Measurements from ENCODE around the gene KIF21B.

KIF21B gene, protein sequence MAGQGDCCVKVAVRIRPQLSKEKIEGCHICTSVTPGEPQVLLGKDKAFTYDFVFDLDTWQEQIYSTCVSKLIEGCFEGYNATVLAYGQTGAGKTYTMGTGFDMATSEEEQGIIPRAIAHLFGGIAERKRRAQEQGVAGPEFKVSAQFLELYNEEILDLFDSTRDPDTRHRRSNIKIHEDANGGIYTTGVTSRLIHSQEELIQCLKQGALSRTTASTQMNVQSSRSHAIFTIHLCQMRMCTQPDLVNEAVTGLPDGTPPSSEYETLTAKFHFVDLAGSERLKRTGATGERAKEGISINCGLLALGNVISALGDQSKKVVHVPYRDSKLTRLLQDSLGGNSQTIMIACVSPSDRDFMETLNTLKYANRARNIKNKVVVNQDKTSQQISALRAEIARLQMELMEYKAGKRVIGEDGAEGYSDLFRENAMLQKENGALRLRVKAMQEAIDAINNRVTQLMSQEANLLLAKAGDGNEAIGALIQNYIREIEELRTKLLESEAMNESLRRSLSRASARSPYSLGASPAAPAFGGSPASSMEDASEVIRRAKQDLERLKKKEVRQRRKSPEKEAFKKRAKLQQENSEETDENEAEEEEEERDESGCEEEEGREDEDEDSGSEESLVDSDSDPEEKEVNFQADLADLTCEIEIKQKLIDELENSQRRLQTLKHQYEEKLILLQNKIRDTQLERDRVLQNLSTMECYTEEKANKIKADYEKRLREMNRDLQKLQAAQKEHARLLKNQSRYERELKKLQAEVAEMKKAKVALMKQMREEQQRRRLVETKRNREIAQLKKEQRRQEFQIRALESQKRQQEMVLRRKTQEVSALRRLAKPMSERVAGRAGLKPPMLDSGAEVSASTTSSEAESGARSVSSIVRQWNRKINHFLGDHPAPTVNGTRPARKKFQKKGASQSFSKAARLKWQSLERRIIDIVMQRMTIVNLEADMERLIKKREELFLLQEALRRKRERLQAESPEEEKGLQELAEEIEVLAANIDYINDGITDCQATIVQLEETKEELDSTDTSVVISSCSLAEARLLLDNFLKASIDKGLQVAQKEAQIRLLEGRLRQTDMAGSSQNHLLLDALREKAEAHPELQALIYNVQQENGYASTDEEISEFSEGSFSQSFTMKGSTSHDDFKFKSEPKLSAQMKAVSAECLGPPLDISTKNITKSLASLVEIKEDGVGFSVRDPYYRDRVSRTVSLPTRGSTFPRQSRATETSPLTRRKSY (N-terminal part only)

DNA sequence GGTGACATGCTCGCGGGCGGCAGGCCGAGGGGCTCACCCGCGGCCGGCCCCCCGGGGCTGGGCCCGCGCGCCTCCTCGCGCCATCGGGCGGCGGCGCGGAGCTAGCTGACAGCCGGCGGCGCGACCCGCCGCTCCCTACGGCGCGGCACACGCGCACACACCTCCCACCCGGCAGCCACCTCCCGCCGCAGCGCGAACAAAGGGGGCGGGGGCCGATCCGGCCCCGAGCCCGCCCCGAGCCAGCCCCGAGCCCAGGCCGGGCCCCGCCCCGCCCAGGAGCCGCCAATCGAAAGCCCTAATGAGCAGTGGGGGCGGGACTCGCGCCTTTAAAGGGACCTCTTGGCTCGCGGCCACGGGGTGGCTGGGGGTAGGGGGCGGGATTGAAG is at the start of gene KIF21B:
KIF21B (minus strand) TSS at position 198 of the 386 bp plus-strand sequence. CDS start 331 bp downstream, outside the sequence.
- peak; percentile 35 for DNase-seq (ENCODE audit: low read depth, low spot score)
- in situ Hi-C loops (cut with HindIII; ENCODE audit: low sequenced_read_pairs) = no loop called here
- H3K4me3 ChIP-seq (ENCODE audit: low read depth, low read length) = peak within 1 kb of the TSS; percentile 39
- TF ChIP-seq, protein P1, sequence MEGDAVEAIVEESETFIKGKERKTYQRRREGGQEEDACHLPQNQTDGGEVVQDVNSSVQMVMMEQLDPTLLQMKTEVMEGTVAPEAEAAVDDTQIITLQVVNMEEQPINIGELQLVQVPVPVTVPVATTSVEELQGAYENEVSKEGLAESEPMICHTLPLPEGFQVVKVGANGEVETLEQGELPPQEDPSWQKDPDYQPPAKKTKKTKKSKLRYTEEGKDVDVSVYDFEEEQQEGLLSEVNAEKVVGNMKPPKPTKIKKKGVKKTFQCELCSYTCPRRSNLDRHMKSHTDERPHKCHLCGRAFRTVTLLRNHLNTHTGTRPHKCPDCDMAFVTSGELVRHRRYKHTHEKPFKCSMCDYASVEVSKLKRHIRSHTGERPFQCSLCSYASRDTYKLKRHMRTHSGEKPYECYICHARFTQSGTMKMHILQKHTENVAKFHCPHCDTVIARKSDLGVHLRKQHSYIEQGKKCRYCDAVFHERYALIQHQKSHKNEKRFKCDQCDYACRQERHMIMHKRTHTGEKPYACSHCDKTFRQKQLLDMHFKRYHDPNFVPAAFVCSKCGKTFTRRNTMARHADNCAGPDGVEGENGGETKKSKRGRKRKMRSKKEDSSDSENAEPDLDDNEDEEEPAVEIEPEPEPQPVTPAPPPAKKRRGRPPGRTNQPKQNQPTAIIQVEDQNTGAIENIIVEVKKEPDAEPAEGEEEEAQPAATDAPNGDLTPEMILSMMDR (IDR thresholded peaks at IDR 0.05; ENCODE audit: low read depth, low read length) = no peak

DNA sequence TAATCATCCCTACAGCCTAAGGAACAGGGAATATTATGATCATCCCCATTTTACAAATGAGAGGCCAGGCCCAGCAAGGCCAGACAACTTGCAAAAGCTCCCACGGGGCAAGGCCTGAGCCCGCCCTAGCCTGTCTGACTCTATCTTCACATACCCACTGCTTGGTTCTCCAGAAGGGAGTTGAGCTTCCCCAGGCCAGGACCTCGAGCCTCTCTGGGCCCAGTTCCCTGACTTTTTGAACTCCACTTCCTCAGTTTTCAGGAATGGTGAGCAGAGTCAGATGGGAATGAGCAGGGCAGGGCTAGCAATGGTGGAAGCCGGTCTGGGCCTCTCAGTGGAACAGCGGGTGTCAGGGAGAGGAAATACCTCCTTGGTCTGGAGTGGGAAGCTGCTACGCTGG is 49.4 kb upstream of the KIF21B start:
- TF ChIP-seq, protein P1 (IDR thresholded peaks at IDR 0.05; ENCODE audit: low read depth, low read length) = no peak
- DNase-seq (ENCODE audit: low read depth, low spot score) = no peak
- no peak overlapping the region for H3K4me3 ChIP-seq (ENCODE audit: low read depth, low read length)
- in situ Hi-C loops (cut with HindIII; ENCODE audit: low sequenced_read_pairs) = no loop called here

DNA sequence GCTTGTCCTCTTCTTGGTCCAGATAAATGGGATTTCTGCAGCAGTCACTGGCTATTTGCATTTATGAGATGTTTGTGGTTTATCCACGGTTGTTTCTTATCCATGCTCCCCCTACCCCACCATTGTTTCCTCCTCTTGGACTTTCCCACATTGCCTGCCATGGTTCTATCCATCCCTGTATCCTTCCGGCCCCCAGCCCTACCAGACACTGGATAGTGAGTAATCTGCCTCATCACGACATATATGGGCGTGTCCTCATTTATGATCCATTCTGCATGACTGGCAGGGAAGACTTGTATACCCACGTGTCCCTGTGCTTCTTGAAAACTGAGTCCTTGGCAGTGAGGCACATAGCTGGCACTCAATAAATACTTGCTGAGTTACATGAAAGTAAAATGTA is 48.6 kb upstream of the KIF21B start:
- in situ Hi-C loops (cut with HindIII; ENCODE audit: low sequenced_read_pairs) = no loop called here
- TF ChIP-seq, protein P1 (IDR thresholded peaks at IDR 0.05; ENCODE audit: low read depth, low read length) = no peak
- no peak overlapping the region for H3K4me3 ChIP-seq (ENCODE audit: low read depth, low read length)
- no peak for DNase-seq (ENCODE audit: low read depth, low spot score)

DNA sequence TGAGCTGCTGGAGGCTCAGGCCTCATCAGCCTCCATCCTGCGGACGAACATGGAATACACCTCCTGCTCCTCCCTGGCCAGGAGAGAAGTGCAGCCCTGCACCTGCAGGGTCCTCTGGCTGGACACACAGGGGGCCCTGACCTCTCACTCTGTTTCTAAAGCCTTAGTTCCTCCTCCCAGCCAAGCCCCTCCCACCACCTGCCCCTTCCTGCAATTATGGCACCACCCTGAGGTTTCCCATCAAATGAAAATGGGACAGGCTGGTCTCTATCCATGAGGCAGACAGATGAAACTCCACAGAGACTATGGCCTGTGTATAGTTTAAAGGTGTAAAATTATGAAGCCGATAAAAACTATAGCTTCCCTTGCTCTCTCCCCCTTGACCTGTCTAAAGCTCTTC is 46.1 kb upstream of the KIF21B start:
- no peak for DNase-seq (ENCODE audit: low read depth, low spot score)
- in situ Hi-C loops (cut with HindIII; ENCODE audit: low sequenced_read_pairs) = no loop called here

DNA sequence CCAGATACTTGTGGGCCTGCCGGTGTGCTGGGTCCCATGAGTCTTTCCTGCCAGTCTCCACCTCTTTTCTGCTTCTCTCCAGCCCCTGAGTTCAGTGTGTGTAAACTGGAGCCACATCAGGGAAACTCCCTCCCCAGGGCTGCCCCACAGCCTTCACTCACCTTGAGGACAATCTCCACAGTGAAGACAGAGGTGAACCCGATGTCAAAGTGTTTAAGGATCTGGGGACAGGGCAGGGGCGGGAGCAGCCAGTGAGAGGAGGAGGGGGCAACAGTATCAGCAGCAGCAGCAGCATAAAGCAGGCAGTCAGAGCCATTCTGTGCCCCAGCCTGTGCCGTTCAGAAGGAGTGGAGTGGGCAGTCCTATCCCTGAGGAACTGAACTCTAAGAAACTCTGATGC is 45.5 kb upstream of the KIF21B start:
- H3K4me3 ChIP-seq (ENCODE audit: low read depth, low read length) = no peak overlapping the region
- TF ChIP-seq, protein P1 (IDR thresholded peaks at IDR 0.05; ENCODE audit: low read depth, low read length) = no peak
- no peak for DNase-seq (ENCODE audit: low read depth, low spot score)
- in situ Hi-C loops (cut with HindIII; ENCODE audit: low sequenced_read_pairs) = no loop called here

More for the DNA sequence above, 46.1 kb upstream of the KIF21B start:
- TF ChIP-seq, protein P1 (IDR thresholded peaks at IDR 0.05; ENCODE audit: low read depth, low read length) = no peak
- H3K4me3 ChIP-seq (ENCODE audit: low read depth, low read length) = no peak overlapping the region

DNA sequence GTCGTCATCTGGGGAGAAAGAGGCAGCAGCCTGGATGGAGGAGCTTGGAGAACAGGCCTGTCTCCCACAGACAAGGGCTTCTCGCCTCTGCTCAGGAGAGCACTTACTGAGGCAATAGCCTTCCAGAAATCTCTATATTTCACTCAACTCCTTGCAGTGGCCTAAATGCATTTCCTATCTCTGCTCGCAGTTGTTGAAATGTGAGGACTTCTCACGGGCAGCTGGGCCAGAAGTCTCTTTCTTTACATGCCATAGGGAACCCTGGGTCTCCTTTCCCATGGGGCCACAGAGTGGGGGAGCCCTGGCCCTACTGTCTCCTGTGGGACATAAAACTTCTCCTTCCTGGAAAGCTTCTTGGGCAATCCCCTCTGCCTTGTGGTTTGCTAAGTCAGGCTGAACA is 43.5 kb upstream of the KIF21B start:
- no peak for DNase-seq (ENCODE audit: low read depth, low spot score)
- in situ Hi-C loops (cut with HindIII; ENCODE audit: low sequenced_read_pairs) = no loop called here
- TF ChIP-seq, protein P1 (IDR thresholded peaks at IDR 0.05; ENCODE audit: low read depth, low read length) = no peak
- H3K4me3 ChIP-seq (ENCODE audit: low read depth, low read length) = no peak overlapping the region

All from astrocyte of the spinal cord (primary cell).